Heart right ventricle (tissue), 16 donors: Measurements from ENCODE around the gene RNF208. TPM values are rescaled to one million over a fixed set of nuclear protein-coding genes. Genes with fewer than 3 reads are reported as not detected.

Experiments
- ATAC-seq, 8 donors: fragments of 200-7000 bp; cut with Tn5 transposase; one replicate each; pipeline ENCODE4 v1.9.1; 2020; ENCODE audit warnings: mild to moderate bottlenecking in 8 of 8, moderate library complexity in 8 of 8, moderate number of reproducible peaks in 1 of 8
- DNase-seq, 2 donors: peaks; one replicate each; pipeline ENCODE4 v3.0.0-alpha.2; 2020
- H3K27ac ChIP-seq, 10 donors: fragments of 200-600 bp; sonication (generic) in 2 of 10; one replicate each; pipeline versions ENCODE4 v1.5.0 to v1.8.0; 2020 to 2022; ENCODE audit warnings: mild to moderate bottlenecking in 3 of 10
- H3K27me3 ChIP-seq, 7 donors: fragments of 200-600 bp; one replicate each; pipeline ENCODE4 v1.8.0; 2021 to 2022; ENCODE audit warnings: mild to moderate bottlenecking in 2 of 7
- H3K36me3 ChIP-seq, 9 donors: fragments of 200-600 bp; sonication (generic) in 1 of 9; one replicate each; pipeline versions ENCODE4 v1.5.0 to v1.8.0; 2020 to 2022; ENCODE audit warnings: mild to moderate bottlenecking in 2 of 9
- H3K4me1 ChIP-seq, 9 donors: fragments of 200-600 bp; sonication (generic) in 1 of 9; one replicate each; pipeline versions ENCODE4 v1.5.0 to v1.8.0; 2020 to 2022; ENCODE audit warnings: mild to moderate bottlenecking in 4 of 9
- H3K4me3 ChIP-seq, 10 donors: fragments of 200-600 bp; sonication (generic) in 2 of 10; one replicate each; pipeline versions ENCODE4 v1.5.0 to v1.8.0; 2020 to 2022; ENCODE audit warnings: mild to moderate bottlenecking in 7 of 10, moderate library complexity in 2 of 10
- H3K9me3 ChIP-seq, 11 donors: fragments of 200-600 bp in 10 of 11; sonication (generic) in 2 of 11; one replicate each; pipeline versions ENCODE4 v1.5.0 to v1.8.0; 2013 to 2022; ENCODE audit warnings: mild to moderate bottlenecking in 2 of 11, control low read depth in 1 of 11, moderate library complexity in 1 of 11
- CTCF ChIP-seq, 9 donors: fragments of 200-600 bp; sonication (generic) in 2 of 9; IDR thresholded peaks; one replicate each; pipeline versions ENCODE4 v1.5.0 to v1.8.0; 2021 to 2022; ENCODE audit warnings: antibody characterized with exemption in 9 of 9, mild to moderate bottlenecking in 5 of 9, moderate library complexity in 1 of 9
- WGBS, 2 donors: extraction: QIAGEN DNeasy Blood & Tissue Kit; methylation state at CpG; one replicate each; pipeline ENCODE4 v1.1.7; 2013; ENCODE audit warnings: inconsistent platforms in 1 of 2; 5-methylcytosine and 5-hydroxymethylcytosine counted together
- intact Hi-C, 10 donors: fragments of 100-400 bp; cut with DNase I; formaldehyde crosslinking; loops; one replicate each; pipeline versions ENCODE4 v1.11.1 to v1.14.2; 2022
- long read RNA-seq, 3 donors: library from polyadenylated mRNA; unstranded; transcript quantifications; one replicate each; pipeline ENCODE4 v2.0.0, GENCODE V29; 2020 to 2021
- polyA plus RNA-seq, 2 donors: library from polyadenylated mRNA; stranded (reverse); fragments of 200-250 nt; gene quantifications; one replicate each; pipeline ENCODE4 v1.2.3, GENCODE V29; 2013
- total RNA-seq, 10 donors: library from RNA; stranded (reverse); fragmentation: NEBNext Ultra II Directional in 3 of 10; extraction: Animal tissue kit (Norgen Biotek cat#: 25700) in 3 of 10; gene quantifications; one replicate each; pipeline versions ENCODE4 v1.2.1 to v1.2.4, GENCODE V29; 2021 to 2023
- donor health status: Arrhythmogenic right ventricular cardiomyopathy.
- donor health status: ischemic (EF 13 %, LVEDD 7.1; RV severe dilation, severe dysfunction).
- donor health status: healthy with polysubstance abuse.
- donor health status: DM: no; HTN: yes; CAD: no.
- donor health status: DM: no; HTN: no; CAD: no.
- donor health status: ischemic (EF 25% LVEDD 6.9; RV normal size, moderate dysfunction).
- donor health status: ischemic (EF 25% LVEDD 5.7; RV mildly dilated, moderate dysfunction).
- donor health status: healthy.
- donor health status: DM: yes; HTN: yes; CAD: no.
- donor health status: Ischemic cardiomyopathy.
- donor health status: ischemic (EF 35%, LVEDD 5.7; RV mildly dilated, moderate dysfunction).
- donor health status: nonischemic (EF 11% LVEDD 7.7; RV severe dilation, severe dysfunction).
- donor health status: DM: yes; HTN: yes; CAD: no.
- donor health status: PGD.
- donor health status: ischemic (EF 29% LVEDD 5.4; RV normal size, mild dysfunction).
- donor health status: nonischemic (EF 23%, LVEDD 6.1; RV moderate dilation, normal function).

Gene RNF208
- total RNA-seq (10 to 100 TPM; 20.7 to 34.5 (median 24.1) TPM), polyA plus RNA-seq (10 to 100 TPM; 14.2 to 83.8 TPM)
- long read RNA-seq, donor 1, transcript RNF208-201 (1 exons, 1,077 nt), result major isoform, 32 of 32 reads
- long read RNA-seq, donor 1, partial matches to known transcripts, result 0 of 32 reads
- long read RNA-seq, donor 1, other reads (novel, unspliced or antisense), result 0 of 32 reads
- long read RNA-seq, donor 2, transcript RNF208-201 (1 exons, 1,077 nt), result major isoform, 41 of 41 reads
- long read RNA-seq, donor 2, partial matches to known transcripts, result 0 of 41 reads
- long read RNA-seq, donor 2, other reads (novel, unspliced or antisense), result 0 of 41 reads
- long read RNA-seq, donor 3, transcript RNF208-201 (1 exons, 1,077 nt), result major isoform, 6 of 6 reads
- long read RNA-seq, donor 3, partial matches to known transcripts, result 0 of 6 reads
- long read RNA-seq, donor 3, other reads (novel, unspliced or antisense), result 0 of 6 reads

- intact Hi-C loops, result loop anchor here in 7 of 10 donors (1.0 to 5.0 kb wide), 5 partner anchors 18 to 35 kb away; partner anchors contain the start of genes ANAPC2 (in 6 of the 7), SSNA1 (in 6 of the 7), TPRN (in 1 of the 7) and TUBB4B (in 1 of the 7)
- DNase-seq (peak in 1 of 2 donors; percentile 45), ATAC-seq (peak; percentile 1 to 12 (median 3))
- Histone ChIP-seq H3K27me3 (peaks cover 0 to 5% (median 0%) of the 10 kb centered on the region in 7 donors), H3K9me3 (no peaks in the 10 kb centered on the region), H3K27ac (peak within 1 kb of the TSS; percentile 70 to 96 (median 92)), H3K4me3 (peak within 1 kb of the TSS; percentile 44 to 94 (median 71)), H3K36me3 (no peaks in the 10 kb centered on the region), H3K4me1 (peaks cover 17 to 52% (median 37%) of the 10 kb centered on the region in 9 donors)
- TF ChIP-seq CTCF (IDR thresholded peaks at IDR 0.05), result peak in 1 of 9 donors; percentile 5
- WGBS, 2 donors, result 5% methylated on average over 57 to 81 of the region's 88 CpGs
These were observed at the start of gene RNF208 for GRCh38 chr9:137222190-137223077. Gene RNF208, minus strand, starts transcription at chr9:137222240. Its CDS starts 1,028 bp downstream, at chr9:137221212.

GRCh38 chr9:137271696-137272076, 49.6 kb upstream of the RNF208 start:
- Histone ChIP-seq H3K36me3 (peaks cover 8 to 70% (median 11%) of the 10 kb centered on the region in 9 donors), H3K4me1 (peaks cover 32 to 88% (median 66%) of the 10 kb centered on the region in 9 donors), H3K27ac (peak overlapping the region in 9 of 10 donors; percentile 14 to 70 (median 52)), H3K4me3 (no peak overlapping the region), H3K27me3 (no peaks in the 10 kb centered on the region), H3K9me3 (no peaks in the 10 kb centered on the region)
- intact Hi-C loops, result no loop called here
- TF ChIP-seq CTCF (IDR thresholded peaks at IDR 0.05), result no peak
- WGBS, 2 donors, result 30 to 31% methylated on average over 3 of the region's 3 CpGs
- ATAC-seq (no peak), DNase-seq (no peak)

GRCh38 chr9:137270929-137271695, 49.1 kb upstream of the RNF208 start:
- Histone ChIP-seq H3K27ac (peak overlapping the region in 9 of 10 donors; percentile 14 to 70 (median 52)), H3K4me3 (no peak overlapping the region), H3K27me3 (no peaks in the 10 kb centered on the region), H3K36me3 (peaks cover 8 to 75% (median 12%) of the 10 kb centered on the region in 9 donors), H3K4me1 (peaks cover 26 to 82% (median 63%) of the 10 kb centered on the region in 9 donors), H3K9me3 (no peaks in the 10 kb centered on the region)
- ATAC-seq (no peak), DNase-seq (no peak)
- WGBS, 2 donors, result 76 to 77% methylated on average over 32 of the region's 32 CpGs
- TF ChIP-seq CTCF (IDR thresholded peaks at IDR 0.05), result no peak
- intact Hi-C loops, result no loop called here
